Measurements from ENCODE around the gene BRSK2.

- TF ChIP-seq POLR2A (IDR thresholded peaks at IDR 0.05; ENCODE audit: low read depth, low read length) (no peak), CTCF (conservative IDR thresholded peaks at IDR 0.05; ENCODE audit: low read depth, low read length) (no peak), MAZ (IDR thresholded peaks at IDR 0.05; ENCODE audit: borderline replicate concordance, low read depth, low read length) (no peak), MXI1 (IDR thresholded peaks at IDR 0.05; ENCODE audit: borderline replicate concordance, low read depth, low read length) (no peak), RCOR1 (IDR thresholded peaks at IDR 0.05; ENCODE audit: insufficient replicate concordance, low read length) (no peak), USF2 (IDR thresholded peaks at IDR 0.05; ENCODE audit: low read depth, low read length) (no peak), RFX5 (IDR thresholded peaks at IDR 0.05; ENCODE audit: low read depth, low read length) (no peak), ELK1 (IDR thresholded peaks at IDR 0.05; ENCODE audit: borderline replicate concordance, low read depth, low read length) (no peak), RAD21 (IDR thresholded peaks at IDR 0.05; ENCODE audit: low read length) (no peak)
Observed at GRCh38 chr11:1461826-1462697, 72.3 kb downstream of the BRSK2 start.

All from IMR-90 (cell line).